GM19397 (cell line): ENCODE measurements around the gene CDA.

Experiments used
- ATAC-seq: cut with Tn5 transposase; IDR thresholded peaks from one replicate; pipeline ENCODE4 v1.9.1; 2021; ENCODE audit warnings: mild to moderate bottlenecking, moderate library complexity; ENCODE audit not compliant: unreplicated experiment

CDA gene

GRCh38 chr1:20588634-20589225, at the start of gene CDA:
Gene CDA, plus strand, starts transcription at chr1:20589097. Its CDS starts 33 bp downstream, at chr1:20589130.
- no peak for ATAC-seq

GRCh38 chr1:20540281-20540680, 48.6 kb upstream of the CDA start:
- ATAC-seq, result no peak

GRCh38 chr1:20546637-20547036, 42.3 kb upstream of the CDA start:
- ATAC-seq, result no peak

- ATAC-seq, result no peak
Measured at GRCh38 chr1:20551161-20551560, 37.7 kb upstream of the CDA start.

- ATAC-seq, result no peak
Measured at GRCh38 chr1:20551945-20552727, 36.8 kb upstream of the CDA start, which contains the start of gene FAM43B. Gene FAM43B, plus strand, starts transcription at chr1:20552573. Its CDS starts 401 bp downstream, at chr1:20552974.

GRCh38 chr1:20552728-20553445, 36.0 kb upstream of the CDA start:
- ATAC-seq, result no peak

GRCh38 chr1:20555025-20555757, 33.7 kb upstream of the CDA start:
- ATAC-seq, result no peak

- ATAC-seq, result no peak
Measured at GRCh38 chr1:20555758-20556120, 33.2 kb upstream of the CDA start.

GRCh38 chr1:20558191-20558590, 30.7 kb upstream of the CDA start:
- no peak for ATAC-seq

GRCh38 chr1:20560966-20561365, 27.9 kb upstream of the CDA start:
- no peak for ATAC-seq

GRCh38 chr1:20565234-20565633, 23.7 kb upstream of the CDA start:
- no peak for ATAC-seq

- ATAC-seq, result no peak
Measured at GRCh38 chr1:20569523-20570098, 19.3 kb upstream of the CDA start.

- ATAC-seq, result no peak
Measured at GRCh38 chr1:20571427-20571826, 17.5 kb upstream of the CDA start.

- no peak for ATAC-seq
Measured at GRCh38 chr1:20573987-20574386, 14.9 kb upstream of the CDA start.

- ATAC-seq, result no peak
Measured at GRCh38 chr1:20574686-20575540, 14.0 kb upstream of the CDA start.

GRCh38 chr1:20575541-20576336, 13.2 kb upstream of the CDA start:
- no peak for ATAC-seq

- no peak for ATAC-seq
Measured at GRCh38 chr1:20578062-20578461, 10.8 kb upstream of the CDA start.

- no peak for ATAC-seq
Measured at GRCh38 chr1:20578721-20579395, 10.0 kb upstream of the CDA start.

GRCh38 chr1:20584890-20585289, 4.0 kb upstream of the CDA start:
- ATAC-seq, result no peak
